Gastrocnemius medialis (tissue), 4 donors: ENCODE measurements around the gene BRF1. TPM values are rescaled to one million over a fixed set of nuclear protein-coding genes. Genes with fewer than 3 reads are reported as not detected.

Source experiments
- ATAC-seq, 2 donors: fragments of 150-250 bp; one replicate each; pipeline ENCODE4 v1.9.1; 2016
- DNase-seq, 2 donors: peaks; one replicate each; pipeline ENCODE4 v3.0.0-alpha.2; 2019
- H3K27ac ChIP-seq, 4 donors: fragments of 200-600 bp; sonication (generic); 1 replicate in 1 of 4; 2 replicates in 3 of 4; pipeline ENCODE4 v1.5.1; 2016 to 2018; ENCODE audit warnings: mild to moderate bottlenecking in 2 of 4, moderate library complexity in 1 of 4
- H3K27me3 ChIP-seq, 3 donors: fragments of 200-600 bp; sonication (generic) in 2 of 3; 1 replicate in 1 of 3; 2 replicates in 2 of 3; pipeline versions ENCODE4 v1.5.1 to v1.6.0; 2016 to 2019; ENCODE audit warnings: mild to moderate bottlenecking in 1 of 3, moderate library complexity in 1 of 3
- H3K36me3 ChIP-seq, 2 donors: fragments of 200-600 bp; sonication (generic) in 1 of 2; one replicate each; pipeline ENCODE4 v1.5.1; 2017 to 2018
- H3K4me1 ChIP-seq, 2 donors: fragments of 200-600 bp; sonication (generic) in 1 of 2; one replicate each; pipeline ENCODE4 v1.5.1; 2016 to 2017; ENCODE audit warnings: mild to moderate bottlenecking in 2 of 2
- H3K4me3 ChIP-seq, 4 donors: fragments of 200-600 bp; sonication (generic) in 3 of 4; 1 replicate in 1 of 4; 2 replicates in 3 of 4; pipeline ENCODE4 v1.5.1; 2016 to 2019; ENCODE audit warnings: mild to moderate bottlenecking in 2 of 4
- H3K9me3 ChIP-seq, 3 donors: fragments of 200-600 bp; sonication (generic) in 2 of 3; 1 replicate in 1 of 3; 2 replicates in 2 of 3; pipeline ENCODE4 v1.5.1; 2016 to 2019
- POLR2A ChIP-seq, 2 donors: fragments of 450-650 bp; IDR thresholded peaks; one replicate each; pipeline ENCODE4 v1.6.1; 2017; ENCODE audit warnings: antibody characterized with exemption in 2 of 2, mild to moderate bottlenecking in 2 of 2, moderate library complexity in 2 of 2
- in situ Hi-C, 4 donors: fragments of 200-750 bp; cut with MboI; loops; one replicate each; pipeline versions ENCODE4 v1.15.0 to v1.8.0; 2017; ENCODE audit warnings: low sequenced_read_pairs in 4 of 4
- intact Hi-C: fragments of 100-400 bp; cut with DNase I; formaldehyde crosslinking; loops from one replicate; pipeline ENCODE4 v1.15.1; 2023; ENCODE audit warnings: low total_unique reads
- total RNA-seq, 4 donors: library from RNA; depleted of rRNA; stranded (reverse); fragments of >200 nt; gene quantifications; one replicate each; pipeline versions ENCODE4 v1.1.0 to v1.2.3, GENCODE V29; 2016
- TF ChIP-seq, protein P1 (sequence below), 5 experiments: fragments of 450-650 bp in 3 of 5; fragments of 200-600 bp in 2 of 5; sonication (generic) in 2 of 5; IDR thresholded peaks in 4 of 5; conservative IDR thresholded peaks in 1 of 5; 1 replicate in 4 of 5; 2 replicates in 1 of 5; pipeline ENCODE4 v1.5.1; 2016 to 2019; ENCODE audit warnings: antibody characterized with exemption in 5 of 5, mild to moderate bottlenecking in 3 of 5, moderate library complexity in 3 of 5

The BRF1 gene
- total RNA-seq, 4 donors from 2014 or later = 19.5 to 27.4 (median 21.4) TPM

- no peaks in the 10 kb centered on the region for H3K36me3 ChIP-seq
- TF ChIP-seq, protein P1, sequence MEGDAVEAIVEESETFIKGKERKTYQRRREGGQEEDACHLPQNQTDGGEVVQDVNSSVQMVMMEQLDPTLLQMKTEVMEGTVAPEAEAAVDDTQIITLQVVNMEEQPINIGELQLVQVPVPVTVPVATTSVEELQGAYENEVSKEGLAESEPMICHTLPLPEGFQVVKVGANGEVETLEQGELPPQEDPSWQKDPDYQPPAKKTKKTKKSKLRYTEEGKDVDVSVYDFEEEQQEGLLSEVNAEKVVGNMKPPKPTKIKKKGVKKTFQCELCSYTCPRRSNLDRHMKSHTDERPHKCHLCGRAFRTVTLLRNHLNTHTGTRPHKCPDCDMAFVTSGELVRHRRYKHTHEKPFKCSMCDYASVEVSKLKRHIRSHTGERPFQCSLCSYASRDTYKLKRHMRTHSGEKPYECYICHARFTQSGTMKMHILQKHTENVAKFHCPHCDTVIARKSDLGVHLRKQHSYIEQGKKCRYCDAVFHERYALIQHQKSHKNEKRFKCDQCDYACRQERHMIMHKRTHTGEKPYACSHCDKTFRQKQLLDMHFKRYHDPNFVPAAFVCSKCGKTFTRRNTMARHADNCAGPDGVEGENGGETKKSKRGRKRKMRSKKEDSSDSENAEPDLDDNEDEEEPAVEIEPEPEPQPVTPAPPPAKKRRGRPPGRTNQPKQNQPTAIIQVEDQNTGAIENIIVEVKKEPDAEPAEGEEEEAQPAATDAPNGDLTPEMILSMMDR (IDR thresholded peaks at IDR 0.05 in 4 of 5, conservative IDR thresholded peaks at IDR 0.05 in 1 of 5) = no peak
- no peak for TF ChIP-seq POLR2A (IDR thresholded peaks at IDR 0.05)
- no peak for ATAC-seq
Measured at GRCh38 chr14:105311838-105312237, 11.0 kb upstream of the BRF1 start.

DNA sequence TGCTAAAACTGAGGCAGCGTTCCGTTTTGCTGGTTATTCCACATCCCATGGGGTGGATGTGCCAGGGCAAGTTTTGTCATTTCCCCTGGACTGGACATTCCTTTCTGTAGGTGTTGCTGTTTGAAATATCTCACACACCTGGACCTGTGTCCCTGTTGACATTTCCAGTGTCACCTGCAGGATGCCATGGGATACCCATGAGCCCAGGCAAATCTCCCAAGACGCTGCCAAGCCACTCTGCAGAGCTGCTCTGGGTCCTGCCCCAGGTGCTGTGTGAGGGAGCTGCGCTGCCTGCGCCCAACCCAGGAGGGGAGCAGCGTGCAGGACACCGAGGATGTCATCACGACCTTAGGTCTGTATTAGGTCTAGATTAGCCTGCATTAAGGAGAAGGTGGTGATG lies 8.6 kb upstream of the BRF1 start:
- Histone ChIP-seq H3K27ac (no peak overlapping the region), H3K9me3 (no peaks in the 10 kb centered on the region), H3K27me3 (no peaks in the 10 kb centered on the region), H3K36me3 (no peaks in the 10 kb centered on the region), H3K4me3 (no peak overlapping the region), H3K4me1 (peaks cover 6 to 7% of the 10 kb centered on the region in 2 donors)
- no peak for ATAC-seq
- intact Hi-C loops (loop anchor here (10.0 kb wide), 1 partner anchor 105 kb away; the partner anchor contains the start of gene MTA1), in situ Hi-C loops (no loop called here)
- no peak for DNase-seq
- TF ChIP-seq, protein P1 (IDR thresholded peaks at IDR 0.05 in 4 of 5, conservative IDR thresholded peaks at IDR 0.05 in 1 of 5) = no peak
- no peak for TF ChIP-seq POLR2A (IDR thresholded peaks at IDR 0.05)

More at GRCh38 chr14:105311838-105312237, 11.0 kb upstream of the BRF1 start:
- Histone ChIP-seq H3K9me3 (no peaks in the 10 kb centered on the region), H3K4me3 (no peak overlapping the region), H3K27ac (no peak overlapping the region), H3K27me3 (no peaks in the 10 kb centered on the region), H3K4me1 (peaks cover 20 to 23% of the 10 kb centered on the region in 2 donors)
- in situ Hi-C loops = no loop called here
- DNase-seq = no peak
- intact Hi-C loops = no loop called here

GRCh38 chr14:105307052-105307727 lies 6.4 kb upstream of the BRF1 start:
- no peak for ATAC-seq
- TF ChIP-seq, protein P1 (IDR thresholded peaks at IDR 0.05 in 4 of 5, conservative IDR thresholded peaks at IDR 0.05 in 1 of 5) = no peak
- no peak for TF ChIP-seq POLR2A (IDR thresholded peaks at IDR 0.05)
- H3K4me3 ChIP-seq = no peak overlapping the region
- H3K4me1 ChIP-seq = no peaks in the 10 kb centered on the region
- H3K36me3 ChIP-seq = no peaks in the 10 kb centered on the region
- H3K27me3 ChIP-seq = no peaks in the 10 kb centered on the region
- no peaks in the 10 kb centered on the region for H3K9me3 ChIP-seq
- in situ Hi-C loops (no loop called here), intact Hi-C loops (loop anchor here (10.0 kb wide), 1 partner anchor 108 kb away; the partner anchor contains the start of gene MTA1)
- no peak for DNase-seq
- no peak overlapping the region for H3K27ac ChIP-seq

- Histone ChIP-seq H3K9me3 (no peaks in the 10 kb centered on the region), H3K4me3 (no peak overlapping the region), H3K4me1 (no peaks in the 10 kb centered on the region), H3K27me3 (no peaks in the 10 kb centered on the region), H3K36me3 (no peaks in the 10 kb centered on the region), H3K27ac (no peak overlapping the region)
- no peak for TF ChIP-seq POLR2A (IDR thresholded peaks at IDR 0.05)
- TF ChIP-seq, protein P1 (IDR thresholded peaks at IDR 0.05 in 4 of 5, conservative IDR thresholded peaks at IDR 0.05 in 1 of 5) = no peak
- no peak for DNase-seq
- intact Hi-C loops (loop anchor here (10.0 kb wide), 1 partner anchor 109 kb away; the partner anchor contains the start of gene MTA1), in situ Hi-C loops (no loop called here)
- ATAC-seq = no peak
Measured at GRCh38 chr14:105305791-105306190, 5.0 kb upstream of the BRF1 start.
